Type B pancreatic cell (in vitro differentiated cells): ENCODE measurements around the gene LRFN2. TPM values are rescaled to one million over a fixed set of nuclear protein-coding genes. Genes with fewer than 3 reads are reported as not detected.

ENCODE experiments used
- DNase-seq: peaks from one replicate; pipeline ENCODE4 v3.0.0; 2021; ENCODE audit warnings: mixed read lengths; ENCODE audit not compliant: unreplicated experiment; ENCODE audit errors: extremely low spot score
- H3K27ac Mint-ChIP-seq: 2 replicates; pipeline ENCODE4 v1.8.0; 2021; ENCODE audit warnings: mild to moderate bottlenecking, mixed read lengths
- H3K27me3 Mint-ChIP-seq: 2 replicates; pipeline ENCODE4 v1.8.0; 2021; ENCODE audit warnings: mixed read lengths
- H3K36me3 Mint-ChIP-seq: 2 replicates; pipeline ENCODE4 v1.8.0; 2021; ENCODE audit warnings: mixed read lengths
- H3K4me1 Mint-ChIP-seq: one replicate; pipeline ENCODE4 v1.8.0; 2021; ENCODE audit warnings: mixed read lengths; ENCODE audit not compliant: unreplicated experiment
- H3K4me3 Mint-ChIP-seq: 2 replicates; pipeline ENCODE4 v1.8.0; 2021; ENCODE audit warnings: mild to moderate bottlenecking, mixed read lengths
- H3K9me3 Mint-ChIP-seq: 2 replicates; pipeline ENCODE4 v1.8.0; 2021; ENCODE audit warnings: mixed read lengths
- CTCF ChIP-seq: fragments of 200-600 bp; sonication (generic); conservative IDR thresholded peaks from 2 replicates; pipeline ENCODE4 v1.5.0; 2021; ENCODE audit warnings: antibody characterized with exemption, mild to moderate bottlenecking
- total RNA-seq: library from RNA; stranded (reverse); gene quantifications from 2 replicates; pipeline ENCODE4 v1.2.1, GENCODE V29; 2021; ENCODE audit warnings: low replicate concordance

Gene LRFN2
- total RNA-seq, 1 donor from 2014 or later: 3.4 TPM

- Mint-ChIP-seq H3K9me3 (no peaks in the 10 kb centered on the region), H3K27ac (no peak overlapping the region), H3K4me1 (no peaks in the 10 kb centered on the region), H3K36me3 (no peaks in the 10 kb centered on the region), H3K27me3 (peaks cover 18% of the 10 kb centered on the region), H3K4me3 (no peak overlapping the region)
- no peak for DNase-seq
- no peak for TF ChIP-seq CTCF
Observed at GRCh38 chr6:40450483-40450882, 136.7 kb downstream of the LRFN2 start.

GRCh38 chr6:40444811-40445210 lies 142.4 kb downstream of the LRFN2 start:
- no peak for DNase-seq
- H3K4me3 Mint-ChIP-seq: no peak overlapping the region
- no peak overlapping the region for H3K27ac Mint-ChIP-seq
- no peaks in the 10 kb centered on the region for H3K9me3 Mint-ChIP-seq
- TF ChIP-seq CTCF: no peak
- H3K27me3 Mint-ChIP-seq: no peaks in the 10 kb centered on the region
- H3K4me1 Mint-ChIP-seq: peaks cover 30% of the 10 kb centered on the region
- no peaks in the 10 kb centered on the region for H3K36me3 Mint-ChIP-seq

- no peaks in the 10 kb centered on the region for H3K36me3 Mint-ChIP-seq
- peaks cover 3% of the 10 kb centered on the region for H3K27me3 Mint-ChIP-seq
- DNase-seq: no peak
- peaks cover 32% of the 10 kb centered on the region for H3K4me1 Mint-ChIP-seq
- no peak overlapping the region for H3K27ac Mint-ChIP-seq
- no peaks in the 10 kb centered on the region for H3K9me3 Mint-ChIP-seq
- no peak for TF ChIP-seq CTCF
- H3K4me3 Mint-ChIP-seq: no peak overlapping the region
Observed at GRCh38 chr6:40444312-40444711, 142.9 kb downstream of the LRFN2 start.

GRCh38 chr6:40443842-40444241 lies 143.3 kb downstream of the LRFN2 start:
- Mint-ChIP-seq H3K27ac (no peak overlapping the region), H3K36me3 (no peaks in the 10 kb centered on the region), H3K9me3 (no peaks in the 10 kb centered on the region), H3K4me3 (no peak overlapping the region), H3K27me3 (peaks cover 3% of the 10 kb centered on the region), H3K4me1 (peaks cover 32% of the 10 kb centered on the region)
- no peak for TF ChIP-seq CTCF
- DNase-seq: no peak

GRCh38 chr6:40442591-40442990 lies 144.6 kb downstream of the LRFN2 start:
- TF ChIP-seq CTCF: no peak
- Mint-ChIP-seq H3K4me3 (no peak overlapping the region), H3K4me1 (peaks cover 32% of the 10 kb centered on the region), H3K27me3 (peaks cover 3% of the 10 kb centered on the region), H3K9me3 (no peaks in the 10 kb centered on the region), H3K36me3 (no peaks in the 10 kb centered on the region), H3K27ac (no peak overlapping the region)
- DNase-seq: no peak

- Mint-ChIP-seq H3K36me3 (no peaks in the 10 kb centered on the region), H3K27me3 (peaks cover 3% of the 10 kb centered on the region), H3K27ac (no peak overlapping the region), H3K9me3 (no peaks in the 10 kb centered on the region), H3K4me1 (peaks cover 32% of the 10 kb centered on the region), H3K4me3 (no peak overlapping the region)
- no peak for DNase-seq
- TF ChIP-seq CTCF: no peak
Observed at GRCh38 chr6:40441150-40441549, 146.0 kb downstream of the LRFN2 start.
